ENCODE measurements around the gene KIF26A.

DNA sequence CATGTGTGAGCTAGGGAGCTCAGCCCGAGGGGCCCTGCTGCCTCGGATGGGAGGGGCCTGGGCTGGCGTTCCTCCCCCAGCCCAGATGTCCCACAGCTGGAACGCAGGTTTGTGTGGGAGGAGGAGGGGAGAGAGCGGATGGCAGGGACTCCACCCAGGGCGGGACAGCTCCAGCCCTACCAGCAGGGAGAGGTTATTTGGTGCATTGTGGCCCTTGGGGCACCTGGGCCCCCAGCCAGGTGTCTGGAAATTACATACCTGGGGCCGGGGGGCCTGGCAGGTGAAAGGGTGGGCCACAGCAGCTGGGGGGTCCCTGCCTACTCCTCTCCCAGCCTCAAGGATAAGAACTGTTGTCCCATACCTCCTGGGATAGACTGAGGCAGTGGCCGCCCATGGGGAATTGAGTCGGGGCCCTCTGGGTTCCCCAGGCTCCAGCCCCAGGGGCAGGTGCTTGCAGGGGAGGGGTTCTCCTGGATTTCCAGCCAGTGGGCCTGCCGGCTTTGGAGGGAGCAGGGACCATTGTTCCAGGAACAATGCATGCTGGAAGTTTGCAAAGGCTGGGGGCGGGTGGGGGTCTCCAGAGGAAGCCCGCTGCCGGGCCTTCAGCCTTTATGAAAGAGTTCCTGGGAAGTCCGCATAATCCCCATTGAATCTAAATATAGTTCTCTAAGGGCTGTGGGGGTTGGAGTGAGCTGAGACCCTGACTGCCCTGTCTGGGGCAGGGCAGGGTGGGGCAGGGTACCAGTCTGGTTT, 1.2 kb downstream of the KIF26A start:
- TF ChIP-seq, protein P1, sequence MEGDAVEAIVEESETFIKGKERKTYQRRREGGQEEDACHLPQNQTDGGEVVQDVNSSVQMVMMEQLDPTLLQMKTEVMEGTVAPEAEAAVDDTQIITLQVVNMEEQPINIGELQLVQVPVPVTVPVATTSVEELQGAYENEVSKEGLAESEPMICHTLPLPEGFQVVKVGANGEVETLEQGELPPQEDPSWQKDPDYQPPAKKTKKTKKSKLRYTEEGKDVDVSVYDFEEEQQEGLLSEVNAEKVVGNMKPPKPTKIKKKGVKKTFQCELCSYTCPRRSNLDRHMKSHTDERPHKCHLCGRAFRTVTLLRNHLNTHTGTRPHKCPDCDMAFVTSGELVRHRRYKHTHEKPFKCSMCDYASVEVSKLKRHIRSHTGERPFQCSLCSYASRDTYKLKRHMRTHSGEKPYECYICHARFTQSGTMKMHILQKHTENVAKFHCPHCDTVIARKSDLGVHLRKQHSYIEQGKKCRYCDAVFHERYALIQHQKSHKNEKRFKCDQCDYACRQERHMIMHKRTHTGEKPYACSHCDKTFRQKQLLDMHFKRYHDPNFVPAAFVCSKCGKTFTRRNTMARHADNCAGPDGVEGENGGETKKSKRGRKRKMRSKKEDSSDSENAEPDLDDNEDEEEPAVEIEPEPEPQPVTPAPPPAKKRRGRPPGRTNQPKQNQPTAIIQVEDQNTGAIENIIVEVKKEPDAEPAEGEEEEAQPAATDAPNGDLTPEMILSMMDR (IDR thresholded peaks at IDR 0.05): no peak
- TF ChIP-seq EZH2 (IDR thresholded peaks at IDR 0.05; ENCODE audit: borderline replicate concordance, insufficient read depth, low read depth, low read length, poor library complexity, severe bottlenecking): no peak
